HG03159 (cell line): ENCODE measurements around the gene SLC19A1.

Experiments used
- ATAC-seq: cut with Tn5 transposase; IDR thresholded peaks from one replicate; pipeline ENCODE4 v1.9.1; 2021; ENCODE audit warnings: mild to moderate bottlenecking, moderate library complexity; ENCODE audit not compliant: unreplicated experiment

Gene SLC19A1

DNA sequence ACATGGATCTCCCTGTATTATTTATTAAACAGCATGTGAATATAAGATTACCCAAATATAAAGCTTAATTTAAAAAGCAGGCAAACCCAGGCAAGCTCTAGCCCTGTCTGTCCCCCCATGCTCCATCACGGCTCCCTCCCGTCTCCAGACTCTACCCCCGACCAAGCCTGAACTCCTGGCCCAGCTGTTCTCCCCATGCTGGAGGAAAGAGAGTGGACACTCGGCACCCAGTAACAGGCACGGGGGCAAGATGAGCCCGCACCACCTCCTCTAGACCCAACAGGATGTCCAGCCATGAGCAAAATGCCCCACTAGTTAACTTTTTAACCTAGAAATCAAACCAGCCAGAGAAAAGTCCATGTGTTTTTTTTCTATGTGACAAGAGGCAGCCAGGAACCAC lies 19.3 kb downstream of the SLC19A1 start:
- no peak for ATAC-seq

DNA sequence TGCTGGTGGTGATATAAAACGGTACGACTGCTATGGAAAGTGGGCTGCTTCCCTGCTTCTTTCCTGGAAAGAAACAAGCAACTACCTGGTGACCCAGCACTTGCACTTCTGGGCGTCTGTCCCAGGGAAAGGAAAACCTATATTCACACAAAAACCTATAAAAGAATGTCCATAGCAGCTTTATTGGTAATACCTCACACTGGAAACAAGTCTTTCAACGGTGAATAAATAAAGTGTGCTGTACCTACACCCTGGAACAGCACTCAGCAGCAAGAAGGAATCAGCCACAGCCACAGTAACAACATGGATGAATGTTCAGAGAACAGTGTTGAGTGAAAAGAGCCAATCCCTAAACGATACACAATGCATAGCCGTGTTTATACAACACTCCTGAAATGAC lies 19.9 kb downstream of the SLC19A1 start:
- no peak for ATAC-seq

DNA sequence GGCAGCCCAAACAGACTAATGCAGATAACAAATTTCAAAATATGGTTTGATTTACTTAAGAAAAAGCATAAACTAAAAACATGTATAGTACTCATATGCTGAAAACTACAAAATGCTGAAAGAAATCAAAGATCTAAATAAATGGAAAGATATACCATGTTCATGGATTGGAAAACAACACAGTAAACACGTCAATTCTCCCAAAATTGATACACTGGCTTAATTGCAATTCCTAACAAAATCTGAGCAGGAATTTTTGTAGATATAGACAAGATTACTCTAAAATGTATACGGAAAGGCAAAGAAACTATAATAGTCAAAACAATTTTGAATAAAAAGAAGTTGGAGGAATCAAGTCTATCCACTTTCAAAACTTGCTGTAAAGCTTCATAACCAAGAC lies 21.0 kb downstream of the SLC19A1 start:
- no peak for ATAC-seq

DNA sequence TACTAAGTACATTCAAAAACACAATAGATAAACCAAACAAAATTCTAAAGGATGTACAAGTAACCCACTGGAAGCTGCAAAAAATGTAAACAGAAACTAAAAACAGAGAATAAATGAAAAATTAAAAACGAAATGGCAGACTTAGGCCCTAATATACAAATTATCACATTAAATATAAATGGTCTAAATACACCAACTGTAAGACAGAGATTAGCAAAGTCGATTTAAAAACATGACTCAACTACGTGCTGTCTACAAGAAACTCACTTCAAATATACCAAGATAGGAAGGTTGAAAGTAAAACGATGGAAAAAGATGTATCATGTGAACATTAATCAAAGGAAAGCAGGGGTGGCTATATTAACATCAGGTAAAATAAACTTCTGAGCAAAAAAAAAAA lies 23.1 kb downstream of the SLC19A1 start:
- no peak for ATAC-seq

DNA sequence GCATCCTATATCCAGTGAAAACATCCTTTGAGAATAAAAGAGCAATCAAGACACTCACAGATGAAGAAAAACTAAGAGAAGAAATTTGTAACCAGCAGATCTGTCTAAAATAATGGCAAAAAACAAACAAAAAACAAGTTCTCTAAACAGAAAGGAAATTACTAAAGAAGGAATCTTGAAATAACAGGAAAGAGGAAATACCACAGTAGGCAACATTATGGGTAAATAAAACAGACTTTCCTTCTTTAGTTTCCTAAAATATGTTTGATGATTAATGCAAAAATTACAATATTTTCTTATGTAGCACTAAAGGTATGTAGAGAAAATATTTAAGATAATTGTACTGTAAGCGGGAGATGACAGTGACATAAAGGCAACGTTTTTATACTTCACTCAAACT lies 23.5 kb downstream of the SLC19A1 start:
- ATAC-seq = no peak

DNA sequence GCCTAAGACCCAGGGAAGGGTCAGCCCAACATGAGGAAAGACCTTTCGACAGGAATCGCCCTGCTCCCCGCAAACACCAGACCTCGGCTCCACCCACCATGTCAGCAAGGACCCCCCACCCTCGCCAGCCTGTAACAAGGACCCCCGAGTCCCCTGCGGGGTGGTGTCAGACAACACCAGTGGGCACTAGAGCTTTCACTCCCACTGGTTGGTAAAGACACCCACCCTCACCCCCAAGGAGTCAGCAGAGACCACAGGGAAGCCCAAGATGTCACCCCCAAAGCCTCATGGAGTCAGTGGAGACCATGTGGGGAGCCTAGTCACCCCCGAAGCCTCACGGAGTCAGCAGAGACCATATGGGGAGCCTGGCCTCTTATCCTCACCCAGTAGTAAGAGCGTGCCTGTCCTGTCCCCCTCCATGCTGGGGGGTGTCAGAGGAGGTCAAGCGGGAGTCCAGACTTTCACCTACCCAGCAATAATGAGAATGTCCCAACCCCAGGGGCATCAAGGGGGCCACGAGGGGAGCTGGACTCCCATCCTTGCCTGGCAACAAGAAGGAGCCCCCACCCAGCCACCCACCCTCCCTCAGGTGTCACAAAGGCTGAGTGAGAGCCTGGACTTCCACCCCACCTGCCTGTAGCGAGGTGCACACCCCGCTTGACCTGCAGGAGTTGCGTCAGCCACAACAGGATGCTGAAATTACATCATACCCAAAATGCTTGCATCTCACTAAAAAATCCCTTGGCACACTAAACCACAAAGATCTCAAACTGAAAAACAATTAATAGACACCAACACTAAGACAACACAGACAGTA lies 24.8 kb downstream of the SLC19A1 start:
- ATAC-seq = no peak

DNA sequence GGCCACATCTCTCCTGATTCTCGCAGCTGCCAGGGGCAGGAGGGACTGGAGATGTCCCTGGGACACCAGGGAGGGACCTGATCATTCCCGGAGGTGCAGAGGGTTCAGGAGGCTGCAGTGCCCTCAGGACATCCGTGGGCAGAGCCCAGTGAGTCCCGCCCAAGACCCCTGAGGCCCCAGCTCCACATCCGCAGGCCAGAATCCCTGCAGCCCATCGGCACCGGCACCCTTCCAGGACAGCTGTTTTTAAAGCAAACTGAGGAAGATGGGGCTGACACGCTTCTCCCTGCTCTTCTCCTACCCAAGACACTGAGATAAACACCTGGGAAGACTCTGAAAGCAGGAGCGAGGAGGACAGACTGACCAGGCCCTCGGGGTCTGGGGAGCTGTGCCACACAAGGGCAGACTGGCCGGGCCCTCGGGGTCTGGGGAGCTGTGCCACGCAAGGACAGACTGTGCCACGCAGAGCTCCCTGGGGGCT lies 25.5 kb downstream of the SLC19A1 start:
- no peak for ATAC-seq

DNA sequence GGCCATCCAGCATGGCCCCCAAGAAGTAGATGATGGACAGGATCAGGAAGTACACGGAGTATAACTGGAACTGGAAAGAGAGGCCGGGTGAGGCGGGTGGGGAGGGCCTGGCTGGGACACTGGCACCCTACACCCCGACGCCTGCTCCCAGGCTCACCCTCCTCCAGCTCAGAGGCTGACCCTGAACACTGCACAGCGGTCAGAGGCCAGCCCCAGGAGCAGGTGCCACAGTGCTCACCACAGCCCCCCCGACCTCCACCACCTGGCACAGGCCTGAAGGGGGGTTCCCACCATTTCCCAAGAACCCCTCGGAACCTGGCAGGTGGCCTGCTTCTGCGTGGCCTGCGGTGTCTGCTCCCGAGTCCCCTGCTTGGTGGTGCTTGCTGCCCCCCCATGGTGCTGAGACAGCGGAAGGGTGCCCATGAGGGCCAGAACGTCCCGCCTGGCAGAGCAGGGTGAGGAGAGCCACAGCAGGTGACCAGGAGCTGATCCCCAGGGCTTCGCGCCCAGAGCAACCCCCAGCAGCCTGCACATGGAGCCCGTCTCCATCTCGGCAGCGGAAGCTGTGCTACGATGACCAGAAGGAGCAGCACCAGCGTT lies 26.1 kb downstream of the SLC19A1 start:
- ATAC-seq = no peak

DNA sequence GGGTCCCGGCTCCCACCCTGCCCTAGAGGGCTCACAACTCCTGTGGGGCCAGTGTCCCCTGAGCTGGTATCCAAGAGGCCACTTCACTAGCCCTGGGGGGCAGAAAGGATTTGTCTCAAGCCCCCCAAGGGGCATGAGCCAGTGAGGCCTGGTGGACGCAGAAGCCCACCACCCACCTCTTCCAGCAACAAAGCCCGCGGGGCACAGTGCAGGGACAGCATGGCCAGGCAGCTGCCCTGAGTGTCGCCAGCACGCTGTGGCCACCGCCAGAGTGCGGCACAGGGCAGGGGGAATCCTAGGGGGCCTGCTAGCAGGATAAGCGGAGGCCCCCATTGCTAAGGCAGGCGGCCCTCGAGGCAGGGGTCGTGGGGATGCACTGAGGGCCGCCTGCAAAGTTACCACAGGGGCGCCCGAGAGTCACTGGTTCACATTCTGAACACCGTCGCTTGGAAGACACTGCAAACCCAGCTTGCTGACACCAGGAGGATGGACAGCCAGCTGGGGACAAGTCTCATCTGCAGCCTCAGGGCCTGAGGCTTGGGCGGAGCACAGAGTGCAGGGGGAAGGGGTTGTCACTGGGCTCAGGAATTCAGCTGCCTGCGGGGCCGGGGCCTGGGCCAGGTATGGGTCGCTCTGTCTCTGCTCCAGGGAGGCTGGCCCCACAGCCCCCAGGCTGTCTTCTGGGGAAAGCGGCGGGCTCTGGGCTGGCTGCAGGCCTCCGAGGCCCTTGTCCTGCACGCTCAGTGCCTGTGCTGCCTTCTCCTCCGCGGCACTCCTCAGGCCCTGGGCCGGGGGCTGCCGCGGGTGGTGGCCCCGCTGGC lies 26.8 kb downstream of the SLC19A1 start:
- no peak for ATAC-seq

DNA sequence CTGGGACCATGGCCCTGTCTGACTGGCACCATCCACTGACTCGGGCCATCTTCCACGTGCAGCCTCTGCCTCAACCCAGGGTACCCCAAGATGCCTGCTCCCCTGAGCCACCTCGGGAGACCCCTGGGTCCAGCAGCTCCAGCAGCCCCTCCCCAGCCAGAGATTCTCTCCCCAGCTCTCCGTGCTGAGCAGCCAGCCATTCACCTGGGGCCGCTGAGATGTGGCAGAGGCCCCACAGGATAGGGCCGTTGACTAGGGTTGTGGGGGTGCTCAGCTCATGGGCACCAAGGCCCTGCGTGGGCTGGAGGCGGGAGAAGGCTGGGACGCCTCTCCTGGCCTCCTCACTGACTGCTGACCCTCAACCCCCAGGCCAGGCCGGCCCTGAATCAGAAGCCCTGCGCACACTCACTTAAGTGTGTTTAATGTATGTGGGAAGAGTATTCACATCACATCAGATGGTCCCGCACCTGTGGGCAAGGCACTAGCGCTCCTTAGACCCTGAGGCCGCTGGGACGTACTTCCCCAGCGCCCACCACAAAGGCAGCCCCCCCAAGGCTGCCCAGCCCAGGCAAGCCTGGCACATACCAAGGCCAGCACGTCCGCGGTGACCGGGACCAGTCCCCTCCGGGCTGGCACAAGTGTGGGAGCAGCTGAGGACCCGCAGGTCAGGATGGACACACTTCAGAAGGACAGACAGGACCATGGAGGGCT lies 27.8 kb downstream of the SLC19A1 start:
- no peak for ATAC-seq

DNA sequence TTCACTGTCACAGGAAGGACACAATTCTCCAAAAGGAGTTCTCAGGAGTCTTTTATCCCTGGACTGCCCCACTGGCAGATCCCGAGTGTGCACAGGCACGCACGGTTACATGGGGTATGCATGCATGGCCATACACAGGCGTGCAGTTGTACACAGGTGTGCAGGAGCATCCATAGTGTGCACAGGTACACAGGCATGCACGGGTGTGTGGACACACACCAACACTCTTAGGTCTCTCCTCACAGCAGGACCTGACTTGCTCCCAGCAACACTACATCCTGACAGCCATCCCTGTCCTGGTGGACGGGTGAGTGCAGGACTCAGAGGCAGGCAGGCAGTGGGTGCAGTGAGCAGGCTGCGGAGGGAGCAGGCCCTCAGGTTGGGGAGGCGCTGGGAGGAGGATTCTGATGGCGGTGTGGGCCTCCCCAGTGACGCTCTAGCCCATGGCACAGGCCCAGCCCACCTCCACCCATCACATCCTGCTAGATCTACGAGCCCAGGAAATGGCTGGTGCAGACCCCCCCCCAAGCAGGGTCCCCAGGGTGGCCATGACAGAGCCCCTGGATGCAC lies 28.4 kb downstream of the SLC19A1 start:
- ATAC-seq = no peak

DNA sequence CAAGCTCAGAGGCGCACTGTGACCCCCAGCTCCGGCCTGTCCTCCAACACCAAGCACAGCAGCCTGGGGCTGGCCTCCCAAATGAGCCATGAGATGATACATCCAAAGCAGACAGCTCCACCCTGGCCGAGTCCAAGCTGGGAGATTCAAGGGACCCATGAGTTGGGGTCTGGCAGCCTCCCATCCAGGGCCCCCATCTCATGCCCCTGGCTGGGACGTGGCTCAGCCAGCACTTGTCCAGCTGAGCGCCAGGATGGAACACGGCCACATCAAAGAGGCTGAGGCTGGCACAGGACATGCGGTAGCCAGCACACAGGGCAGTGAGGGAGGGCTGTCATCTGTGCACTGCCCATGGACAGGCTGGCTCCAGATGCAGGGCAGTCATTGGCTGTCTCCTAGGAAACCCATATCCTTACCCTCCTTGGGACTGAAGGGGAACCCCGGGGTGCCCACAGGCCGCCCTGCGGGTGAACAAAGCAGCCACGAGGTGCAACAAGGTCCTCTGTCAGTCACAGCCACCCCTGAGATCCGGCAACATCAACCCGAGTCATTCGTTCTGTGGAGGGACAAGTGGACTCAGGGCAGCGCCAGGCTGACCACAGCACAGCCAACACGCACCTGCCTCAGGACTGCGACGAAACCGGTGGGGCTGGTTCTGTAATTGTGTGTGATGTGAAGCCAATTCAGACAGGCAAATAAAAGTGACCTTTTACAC lies 29.1 kb downstream of the SLC19A1 start:
- ATAC-seq = no peak

DNA sequence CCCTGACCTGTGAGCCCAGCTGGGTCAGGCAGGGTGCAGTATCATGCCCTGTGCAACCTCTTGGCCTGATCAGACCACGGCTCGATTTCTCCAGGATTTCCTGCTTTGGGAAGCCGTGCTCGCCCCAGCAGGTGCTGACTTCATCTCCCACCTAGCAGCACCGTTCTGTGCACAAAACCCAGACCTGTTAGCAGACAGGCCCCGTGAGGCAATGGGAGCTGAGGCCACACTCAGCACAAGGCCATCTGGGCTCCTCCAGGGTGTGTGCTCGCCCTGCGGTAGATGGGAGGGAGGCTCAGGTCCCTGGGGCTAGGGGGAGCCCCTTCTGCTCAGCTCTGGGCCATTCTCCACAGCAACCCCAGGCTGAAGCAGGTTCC lies 29.6 kb downstream of the SLC19A1 start:
- no peak for ATAC-seq

DNA sequence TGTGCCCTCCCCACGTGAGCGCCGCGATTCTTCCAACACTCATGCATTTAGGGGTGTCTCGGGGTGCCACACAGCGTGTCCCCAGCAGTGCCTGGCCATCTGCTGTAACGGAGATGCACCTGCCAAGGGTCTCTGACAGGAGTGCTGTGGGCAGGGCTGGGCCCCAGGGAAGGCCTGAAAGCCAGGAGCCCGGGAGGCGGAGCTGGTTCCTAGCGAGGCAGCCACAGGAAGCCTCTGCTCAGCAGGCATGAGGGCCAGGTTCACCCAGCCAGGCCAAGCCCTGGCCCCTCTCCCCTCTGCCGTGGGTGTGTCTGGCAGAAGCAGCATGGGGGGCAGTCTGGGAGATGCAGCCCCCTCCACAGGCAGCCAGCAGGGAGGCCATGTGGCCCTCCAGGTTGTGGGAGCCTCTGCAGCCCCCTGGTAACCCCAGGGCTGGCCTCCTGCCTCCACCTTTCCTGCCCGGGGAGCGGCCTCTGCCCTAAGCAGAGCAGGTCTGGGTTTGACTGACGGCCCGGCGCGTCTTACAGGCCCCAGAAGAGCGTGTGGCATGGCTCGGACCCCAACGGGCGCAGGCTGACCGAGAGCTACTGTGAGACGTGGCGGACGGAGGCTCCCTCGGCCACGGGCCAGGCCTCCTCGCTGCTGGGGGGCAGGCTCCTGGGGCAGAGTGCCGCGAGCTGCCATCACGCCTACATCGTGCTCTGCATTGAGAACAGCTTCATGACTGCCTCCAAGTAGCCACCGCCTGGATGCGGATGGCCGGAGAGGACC lies 30.4 kb downstream of the SLC19A1 start:
- no peak for ATAC-seq

DNA sequence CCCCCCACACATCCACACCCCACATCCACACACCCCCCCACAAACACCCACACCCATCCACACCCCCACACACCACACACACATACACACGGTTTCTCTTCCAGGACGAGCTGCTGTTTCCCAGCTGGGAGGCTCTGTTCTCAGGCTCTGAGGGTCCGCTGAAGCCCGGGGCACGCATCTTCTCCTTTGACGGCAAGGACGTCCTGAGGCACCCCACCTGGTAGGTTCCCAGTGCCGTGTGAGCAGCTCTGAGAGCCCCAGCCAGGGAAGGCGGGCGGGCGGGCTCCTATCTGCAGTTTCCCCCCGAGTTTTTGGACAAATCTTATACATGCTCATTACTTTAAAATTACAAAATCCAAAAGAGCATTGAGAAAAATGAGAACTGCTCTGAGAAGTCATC lies 31.2 kb downstream of the SLC19A1 start:
- ATAC-seq = no peak

DNA sequence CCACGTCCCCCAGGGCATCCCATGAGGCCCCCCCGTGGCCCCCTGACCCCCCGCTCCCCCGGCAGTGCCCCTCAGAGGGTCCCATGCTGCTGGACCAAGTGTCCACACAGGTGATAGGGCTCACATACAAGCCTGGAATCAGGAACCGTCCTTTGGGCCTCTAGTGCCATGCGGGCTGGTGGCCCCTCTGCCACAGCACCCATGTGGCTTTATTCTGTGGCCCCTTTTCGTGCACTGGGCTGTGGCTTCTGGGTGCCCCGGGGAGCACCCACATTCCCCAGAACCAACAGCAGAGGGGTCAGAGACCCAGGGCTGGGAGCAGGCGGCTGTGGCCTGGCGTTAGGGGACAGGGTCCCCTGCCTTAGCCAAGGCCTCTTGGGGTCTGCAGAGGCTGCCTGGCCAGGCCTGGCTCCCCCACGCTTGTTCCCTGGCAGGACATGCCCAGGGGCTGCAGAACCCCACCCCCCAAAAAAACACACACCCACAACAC lies 31.7 kb downstream of the SLC19A1 start:
- no peak for ATAC-seq

DNA sequence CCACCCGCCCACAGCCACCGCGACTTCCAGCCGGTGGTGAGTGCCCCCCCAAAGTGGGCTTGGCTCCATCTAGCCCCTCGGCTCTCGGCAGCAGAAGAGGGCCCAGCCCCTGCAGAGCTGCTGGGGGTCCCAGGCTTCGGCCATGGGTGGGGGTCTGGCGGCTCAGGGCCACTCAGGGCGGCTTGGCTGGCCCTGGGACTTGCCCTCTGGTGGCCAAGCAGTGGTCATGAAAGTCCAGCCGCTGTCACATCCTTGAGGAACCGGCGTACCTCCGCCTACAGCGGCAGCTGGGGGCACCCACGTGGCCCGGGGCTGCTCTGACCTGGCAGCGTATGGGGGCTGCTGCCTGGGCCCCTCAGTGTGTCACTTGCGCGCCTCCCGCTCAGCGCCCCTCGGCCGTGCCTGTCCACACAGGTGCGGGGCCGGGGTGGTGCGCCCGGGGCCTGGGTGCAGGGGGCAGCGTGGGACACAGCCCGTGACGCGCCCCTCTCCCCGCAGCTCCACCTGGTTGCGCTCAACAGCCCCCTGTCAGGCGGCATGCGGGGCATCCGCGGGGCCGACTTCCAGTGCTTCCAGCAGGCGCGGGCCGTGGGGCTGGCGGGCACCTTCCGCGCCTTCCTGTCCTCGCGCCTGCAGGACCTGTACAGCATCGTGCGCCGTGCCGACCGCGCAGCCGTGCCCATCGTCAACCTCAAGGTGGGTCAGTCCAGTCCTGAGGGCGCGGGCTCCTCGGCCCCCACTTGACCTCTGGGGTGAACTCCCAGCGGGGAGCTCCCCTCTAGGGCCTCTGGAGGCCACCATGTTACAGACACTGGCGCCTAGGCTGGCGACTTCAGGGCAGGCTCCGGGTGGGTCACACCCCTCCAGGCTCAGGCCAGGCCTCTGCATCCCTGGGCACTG lies 32.4 kb downstream of the SLC19A1 start:
- ATAC-seq = no peak
